IPS DF 6.9 (cell line): ENCODE measurements around the gene ANKRD6.

Experiments
- DNase-seq: peaks from one replicate; pipeline ENCODE4 v3.0.0-alpha.2; 2013; ENCODE audit warnings: low read depth, low spot score
- H3K27ac ChIP-seq: one replicate; pipeline ENCODE4 v1.5.1; 2013; ENCODE audit warnings: low read length, control low read depth
- H3K27me3 ChIP-seq: 2 replicates; pipeline ENCODE4 v1.6.1; 2013; ENCODE audit warnings: mild to moderate bottlenecking, low read length; ENCODE audit not compliant: control insufficient read depth, insufficient read depth
- H3K36me3 ChIP-seq: 2 replicates; pipeline ENCODE4 v1.6.1; 2013; ENCODE audit warnings: low read length; ENCODE audit not compliant: control insufficient read depth, insufficient read depth
- H3K4me1 ChIP-seq: 2 replicates; pipeline ENCODE4 v1.6.1; 2013; ENCODE audit warnings: low read length; ENCODE audit not compliant: control insufficient read depth, insufficient read depth
- H3K4me3 ChIP-seq: 2 replicates; pipeline ENCODE4 v1.5.1; 2013; ENCODE audit warnings: mild to moderate bottlenecking, low read length
- H3K9me3 ChIP-seq: 2 replicates; pipeline ENCODE4 v1.6.1; 2013; ENCODE audit warnings: low read length, inconsistent platforms; ENCODE audit not compliant: control insufficient read depth, insufficient read depth
- WGBS: extraction: QIAGEN DNeasy Blood & Tissue Kit; methylation state at CpG from one replicate; pipeline ENCODE4 v1.1.7; 2013; ENCODE audit warnings: mixed read lengths, missing lambda C conversion rate; ENCODE audit not compliant: insufficient read length, insufficient coverage; 5-methylcytosine and 5-hydroxymethylcytosine counted together

The ANKRD6 gene

GRCh38 chr6:89682991-89683390, 250.0 kb downstream of the ANKRD6 start:
- no peak for DNase-seq
- no peaks in the 10 kb centered on the region for H3K9me3 ChIP-seq
- peaks cover 40% of the 10 kb centered on the region; the same call in 1 of the 2 replicates for H3K36me3 ChIP-seq
- H3K27ac ChIP-seq, result no peak overlapping the region
- H3K4me1 ChIP-seq, result peaks cover 3% of the 10 kb centered on the region; the same call in 1 of the 2 replicates
- WGBS, result no CpG with 5 or more reads among the region's 1 CpG
- H3K4me3 ChIP-seq, result no peak overlapping the region
- H3K27me3 ChIP-seq, result no peaks in the 10 kb centered on the region
